Calu3 (cell line): ENCODE measurements around the gene DPP6. TPM values are rescaled to one million over a fixed set of nuclear protein-coding genes. Genes with fewer than 3 reads are reported as not detected.

Experiments
- BruUV-seq: library from RNA; stranded (reverse); fragments of 400-500 nt; replicated peaks from 2 replicates; lab custom pipeline; 2021; lab: Mats Ljungman, UMichigan
- CTCF ChIA-PET: fragments of 300-600 bp; sonication (Branson Sonifier 250); formaldehyde crosslinking; loops from one replicate; lab custom pipeline; 2022; ENCODE audit warnings: antibody characterized with exemption; lab: Charles Lee
- DNase-seq: peaks from one replicate; pipeline ENCODE4 v3.0.0; 2022
- H3K27ac Mint-ChIP-seq: one replicate; pipeline ENCODE4 v1.8.0; 2022; ENCODE audit warnings: mixed read lengths; ENCODE audit not compliant: unreplicated experiment
- H3K27me3 Mint-ChIP-seq: one replicate; pipeline ENCODE4 v1.8.0; 2022; ENCODE audit warnings: mixed read lengths; ENCODE audit not compliant: unreplicated experiment
- H3K36me3 Mint-ChIP-seq: one replicate; pipeline ENCODE4 v1.8.0; 2022; ENCODE audit warnings: mild to moderate bottlenecking, moderate library complexity, mixed read lengths; ENCODE audit not compliant: insufficient read depth, unreplicated experiment
- H3K4me1 Mint-ChIP-seq: one replicate; pipeline ENCODE4 v1.8.0; 2022; ENCODE audit warnings: mild to moderate bottlenecking, low read depth, mixed read lengths; ENCODE audit not compliant: unreplicated experiment
- H3K4me3 Mint-ChIP-seq: one replicate; pipeline ENCODE4 v1.8.0; 2022; ENCODE audit warnings: mild to moderate bottlenecking, low read depth, moderate library complexity, mixed read lengths; ENCODE audit not compliant: unreplicated experiment
- H3K9me3 Mint-ChIP-seq: one replicate; pipeline ENCODE4 v1.8.0; 2022; ENCODE audit warnings: low read depth, mixed read lengths; ENCODE audit not compliant: unreplicated experiment
- CTCF ChIP-seq: fragments of 200-600 bp; IDR thresholded peaks from one replicate; pipeline ENCODE4 v1.8.0; 2022; ENCODE audit warnings: antibody characterized with exemption; ENCODE audit not compliant: unreplicated experiment
- intact Hi-C: fragments of 100-400 bp; cut with micrococcal nuclease; formaldehyde crosslinking; loops from one replicate; pipeline ENCODE4 v1.10.0; 2022; ENCODE audit not compliant: unreplicated experiment
- total RNA-seq: library from RNA; stranded (reverse); gene quantifications from 2 replicates; pipeline ENCODE4 v1.2.3, GENCODE V29; 2022

Gene DPP6
- total RNA-seq, 1 experiment from 2014 or later: not detected

- CTCF ChIA-PET: interaction anchor here (0.6 kb wide), 1 partner anchor 67 kb away, joined by 3 read pairs; no protein-coding TSS in a partner anchor
- H3K36me3 Mint-ChIP-seq: no peaks in the 10 kb centered on the region
- no peak overlapping the region for H3K27ac Mint-ChIP-seq
- BruUV-seq: no TSS peak
- peaks cover 11% of the 10 kb centered on the region for H3K9me3 Mint-ChIP-seq
- no peaks in the 10 kb centered on the region for H3K4me1 Mint-ChIP-seq
- no peak for TF ChIP-seq CTCF
- H3K4me3 Mint-ChIP-seq: no peak overlapping the region
- DNase-seq: no peak
- intact Hi-C loops: no loop called here
- H3K27me3 Mint-ChIP-seq: no peaks in the 10 kb centered on the region
These were observed 460.1 kb downstream of the DPP6 start for GRCh38 chr7:154512121-154512833.

GRCh38 chr7:154517768-154518167 lies 465.6 kb downstream of the DPP6 start:
- Mint-ChIP-seq H3K4me1 (no peaks in the 10 kb centered on the region), H3K9me3 (peaks cover 11% of the 10 kb centered on the region), H3K4me3 (no peak overlapping the region), H3K36me3 (no peaks in the 10 kb centered on the region), H3K27me3 (no peaks in the 10 kb centered on the region), H3K27ac (no peak overlapping the region)
- no peak for DNase-seq
- no peak for TF ChIP-seq CTCF
- CTCF ChIA-PET: interaction anchor here (0.6 kb wide), 1 partner anchor 12 kb away, joined by 3 read pairs; no protein-coding TSS in a partner anchor
- no TSS peak for BruUV-seq
- intact Hi-C loops: no loop called here

GRCh38 chr7:154519229-154519628 lies 467.0 kb downstream of the DPP6 start:
- Mint-ChIP-seq H3K4me3 (no peak overlapping the region), H3K27ac (no peak overlapping the region), H3K9me3 (peaks cover 13% of the 10 kb centered on the region), H3K27me3 (no peaks in the 10 kb centered on the region), H3K4me1 (no peaks in the 10 kb centered on the region), H3K36me3 (no peaks in the 10 kb centered on the region)
- intact Hi-C loops: no loop called here
- CTCF ChIA-PET: no interaction called here
- no peak for TF ChIP-seq CTCF
- DNase-seq: no peak
- no TSS peak for BruUV-seq

GRCh38 chr7:154530136-154530535 lies 477.9 kb downstream of the DPP6 start:
- CTCF ChIA-PET: interaction anchor here (0.7 kb wide), 1 partner anchor 12 kb away, joined by 3 read pairs; no protein-coding TSS in a partner anchor
- H3K27me3 Mint-ChIP-seq: no peaks in the 10 kb centered on the region
- H3K4me1 Mint-ChIP-seq: no peaks in the 10 kb centered on the region
- no peak overlapping the region for H3K27ac Mint-ChIP-seq
- H3K9me3 Mint-ChIP-seq: peaks cover 15% of the 10 kb centered on the region
- H3K36me3 Mint-ChIP-seq: no peaks in the 10 kb centered on the region
- intact Hi-C loops: no loop called here
- no peak for DNase-seq
- no peak overlapping the region for H3K4me3 Mint-ChIP-seq
- no peak for TF ChIP-seq CTCF
- BruUV-seq: no TSS peak
